Muscle layer of colon (tissue), 2 donors: Measurements from ENCODE around the gene GOLGA6A.
"Not testable (repeated sequence)": the region's sequence is repeated elsewhere in the genome, so short reads cannot be mapped to it uniquely, and the experiment has no call there.

Experiments used
- H3K27ac ChIP-seq: one replicate; pipeline ENCODE4 v1.7.0; 2013; ENCODE audit warnings: low read depth, mild to moderate bottlenecking, low read length, moderate library complexity
- H3K27me3 ChIP-seq, 2 donors: one replicate each; pipeline ENCODE4 v1.7.0; 2013; ENCODE audit warnings: low read length in 2 of 2, mild to moderate bottlenecking in 2 of 2; ENCODE audit not compliant: insufficient read depth in 2 of 2, control insufficient read depth in 1 of 2
- H3K36me3 ChIP-seq: one replicate; pipeline ENCODE4 v1.7.0; 2013; ENCODE audit warnings: mild to moderate bottlenecking, low read length; ENCODE audit not compliant: insufficient read depth
- H3K4me1 ChIP-seq: one replicate; pipeline ENCODE4 v1.7.0; 2013; ENCODE audit warnings: mild to moderate bottlenecking, low read length; ENCODE audit not compliant: insufficient read depth
- H3K4me3 ChIP-seq, 2 donors: one replicate each; pipeline ENCODE4 v1.7.0; 2013; ENCODE audit warnings: low read length in 2 of 2, low read depth in 1 of 2, mild to moderate bottlenecking in 1 of 2, moderate library complexity in 1 of 2
- H3K9ac ChIP-seq: one replicate; pipeline ENCODE4 v1.7.0; 2013; ENCODE audit warnings: low read length
- H3K9me3 ChIP-seq: one replicate; pipeline ENCODE4 v1.7.0; 2013; ENCODE audit warnings: mild to moderate bottlenecking, low read length
- donor health status: abdominal sarcoma.
- donor health status: Adenocarcinoma of cecum.

Gene GOLGA6A

DNA sequence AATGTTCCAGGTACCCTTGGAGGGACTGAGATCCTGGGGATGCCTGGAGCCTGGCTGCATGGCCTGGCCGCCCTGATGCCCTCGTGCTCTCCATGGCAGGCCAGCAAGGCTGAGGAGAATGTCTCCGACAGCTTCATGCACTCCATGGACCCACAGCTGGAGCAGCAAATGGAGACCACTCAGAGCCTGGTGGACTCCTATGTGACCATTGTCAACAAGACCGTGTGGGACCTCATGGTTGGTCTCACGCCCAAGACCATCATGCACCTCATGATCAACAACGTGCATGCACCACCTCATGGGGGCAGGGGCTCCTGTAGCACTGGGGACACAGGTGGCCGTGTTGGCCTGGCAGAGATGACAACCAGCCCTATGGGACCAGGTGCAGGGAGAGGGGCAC lies 19.7 kb downstream of the GOLGA6A start:
- H3K9me3 ChIP-seq: no peaks in the 10 kb centered on the region
- no peaks in the 10 kb centered on the region for H3K36me3 ChIP-seq
- H3K4me1 ChIP-seq: no peaks in the 10 kb centered on the region
- H3K27ac ChIP-seq: no peak overlapping the region
- no peaks in the 10 kb centered on the region for H3K27me3 ChIP-seq
- no peak overlapping the region for H3K4me3 ChIP-seq
- no peak overlapping the region for H3K9ac ChIP-seq

DNA sequence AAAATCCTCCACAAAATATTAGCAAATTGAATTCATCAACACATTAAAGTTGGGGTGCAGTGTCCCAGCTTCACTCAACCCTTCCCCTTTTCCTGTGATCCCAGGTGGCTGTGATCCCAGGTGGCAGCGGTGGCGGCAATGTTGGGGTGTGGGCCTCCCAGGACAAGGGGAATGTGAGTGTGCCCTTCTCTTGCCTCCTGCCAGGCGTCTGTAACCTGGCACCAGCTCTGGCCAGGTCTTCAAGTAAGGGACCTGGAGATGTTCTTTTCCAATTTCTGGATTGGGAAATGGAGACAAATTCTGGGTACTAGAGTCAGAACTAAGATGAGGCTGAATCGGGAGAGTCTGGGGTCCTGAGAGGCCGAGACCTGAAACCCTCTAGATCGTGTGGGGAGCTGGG lies 20.1 kb downstream of the GOLGA6A start:
- no peaks in the 10 kb centered on the region for H3K9me3 ChIP-seq
- no peaks in the 10 kb centered on the region for H3K36me3 ChIP-seq
- H3K27me3 ChIP-seq: no peaks in the 10 kb centered on the region
- no peak overlapping the region for H3K27ac ChIP-seq
- H3K4me1 ChIP-seq: no peaks in the 10 kb centered on the region
- no peak overlapping the region for H3K4me3 ChIP-seq
- H3K9ac ChIP-seq: no peak overlapping the region

DNA sequence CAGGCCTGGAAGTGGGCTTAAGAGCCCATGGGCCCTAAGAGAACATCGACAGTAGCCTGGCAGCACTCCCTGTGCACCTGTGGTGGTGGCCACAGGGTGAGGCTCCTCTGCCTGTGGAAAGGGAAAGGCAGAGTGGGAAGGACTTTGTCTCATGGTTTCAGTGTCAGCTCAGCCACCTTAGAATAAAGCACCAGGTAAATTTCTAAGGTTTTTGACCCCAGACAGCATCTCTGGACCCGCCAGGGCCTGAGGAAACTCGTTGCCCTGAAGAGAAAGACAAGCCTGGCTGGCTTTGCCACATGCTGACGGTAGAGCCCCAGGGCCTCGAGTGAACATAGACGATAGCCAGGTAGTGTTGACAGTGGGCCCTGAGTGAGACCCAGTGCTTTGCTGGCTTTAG lies 22.1 kb downstream of the GOLGA6A start:
- H3K9me3 ChIP-seq: no peaks in the 10 kb centered on the region
- no peak overlapping the region for H3K4me3 ChIP-seq
- no peaks in the 10 kb centered on the region for H3K4me1 ChIP-seq
- no peak overlapping the region for H3K27ac ChIP-seq
- H3K9ac ChIP-seq: no peak overlapping the region
- no peaks in the 10 kb centered on the region for H3K27me3 ChIP-seq
- no peaks in the 10 kb centered on the region for H3K36me3 ChIP-seq

DNA sequence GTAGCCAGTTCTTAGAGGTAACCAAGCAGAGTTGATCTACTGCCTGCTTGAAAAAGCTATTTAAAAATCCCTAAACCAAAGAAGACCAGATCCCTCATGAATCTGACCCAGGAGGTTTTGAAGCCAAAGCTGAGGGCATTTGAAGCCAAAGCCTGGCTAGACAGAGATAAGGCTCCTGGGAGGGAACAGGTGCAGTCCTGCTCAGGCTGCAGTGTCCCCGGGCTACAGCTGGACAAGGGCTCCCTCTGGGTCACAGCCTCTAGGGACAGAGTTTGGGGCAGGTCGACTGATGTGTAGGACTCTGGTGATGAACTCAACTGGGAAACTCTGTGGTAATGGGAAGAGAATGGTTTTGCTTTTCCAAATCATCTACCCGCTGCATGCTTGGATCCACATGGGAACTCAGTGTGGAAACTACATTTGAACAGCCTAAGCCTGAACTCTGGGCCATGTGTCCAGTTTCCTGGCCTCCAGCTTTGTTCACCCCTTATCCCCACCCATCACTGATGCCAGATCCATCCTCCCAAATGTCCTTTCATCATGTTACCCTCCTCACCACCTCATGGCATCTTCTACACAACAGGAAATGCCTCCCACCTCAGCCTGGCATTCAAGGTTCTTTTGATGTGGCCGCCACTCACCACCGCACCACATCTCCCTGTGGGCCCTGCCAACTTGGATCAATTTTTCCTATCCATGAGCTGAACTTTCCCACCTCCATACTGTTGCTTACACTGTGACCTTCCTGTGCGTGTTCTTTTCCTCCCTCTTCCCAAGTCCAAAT lies 23.1 kb downstream of the GOLGA6A start:
- H3K4me3 ChIP-seq, H3K9me3 ChIP-seq, H3K4me1 ChIP-seq, H3K9ac ChIP-seq, H3K36me3 ChIP-seq, H3K27ac ChIP-seq, H3K27me3 ChIP-seq: not testable (repeated sequence)

GRCh38 chr15:74056330-74056729 lies 26.0 kb downstream of the GOLGA6A start:
- peaks cover 19% of the 10 kb centered on the region for H3K4me1 ChIP-seq
- not testable (repeated sequence) for H3K9ac ChIP-seq, H3K9me3 ChIP-seq, H3K27me3 ChIP-seq, H3K27ac ChIP-seq, H3K36me3 ChIP-seq, H3K4me3 ChIP-seq

GRCh38 chr15:74055804-74056203 lies 26.5 kb downstream of the GOLGA6A start:
- Histone ChIP-seq H3K27ac (no peak overlapping the region), H3K27me3 (no peaks in the 10 kb centered on the region), H3K9me3 (no peaks in the 10 kb centered on the region), H3K9ac (no peak overlapping the region), H3K4me1 (peaks cover 24% of the 10 kb centered on the region), H3K4me3 (no peak overlapping the region), H3K36me3 (no peaks in the 10 kb centered on the region)

- H3K27ac ChIP-seq: no peak overlapping the region
- peaks cover 33% of the 10 kb centered on the region for H3K4me1 ChIP-seq
- H3K9me3 ChIP-seq: no peaks in the 10 kb centered on the region
- no peaks in the 10 kb centered on the region for H3K36me3 ChIP-seq
- no peak overlapping the region for H3K9ac ChIP-seq
- H3K4me3 ChIP-seq: peak overlapping the region in 1 of 2 donors; percentile 31
- no peaks in the 10 kb centered on the region for H3K27me3 ChIP-seq
These were observed 28.3 kb downstream of the GOLGA6A start for GRCh38 chr15:74053941-74054529.

- Histone ChIP-seq H3K4me3 (peak overlapping the region in 1 of 2 donors; percentile 16), H3K9me3 (no peaks in the 10 kb centered on the region), H3K36me3 (no peaks in the 10 kb centered on the region), H3K27ac (peak overlapping the region; percentile 44), H3K27me3 (no peaks in the 10 kb centered on the region), H3K9ac (no peak overlapping the region), H3K4me1 (peaks cover 33% of the 10 kb centered on the region)
These were observed 28.8 kb downstream of the GOLGA6A start for GRCh38 chr15:74053517-74053916.

DNA sequence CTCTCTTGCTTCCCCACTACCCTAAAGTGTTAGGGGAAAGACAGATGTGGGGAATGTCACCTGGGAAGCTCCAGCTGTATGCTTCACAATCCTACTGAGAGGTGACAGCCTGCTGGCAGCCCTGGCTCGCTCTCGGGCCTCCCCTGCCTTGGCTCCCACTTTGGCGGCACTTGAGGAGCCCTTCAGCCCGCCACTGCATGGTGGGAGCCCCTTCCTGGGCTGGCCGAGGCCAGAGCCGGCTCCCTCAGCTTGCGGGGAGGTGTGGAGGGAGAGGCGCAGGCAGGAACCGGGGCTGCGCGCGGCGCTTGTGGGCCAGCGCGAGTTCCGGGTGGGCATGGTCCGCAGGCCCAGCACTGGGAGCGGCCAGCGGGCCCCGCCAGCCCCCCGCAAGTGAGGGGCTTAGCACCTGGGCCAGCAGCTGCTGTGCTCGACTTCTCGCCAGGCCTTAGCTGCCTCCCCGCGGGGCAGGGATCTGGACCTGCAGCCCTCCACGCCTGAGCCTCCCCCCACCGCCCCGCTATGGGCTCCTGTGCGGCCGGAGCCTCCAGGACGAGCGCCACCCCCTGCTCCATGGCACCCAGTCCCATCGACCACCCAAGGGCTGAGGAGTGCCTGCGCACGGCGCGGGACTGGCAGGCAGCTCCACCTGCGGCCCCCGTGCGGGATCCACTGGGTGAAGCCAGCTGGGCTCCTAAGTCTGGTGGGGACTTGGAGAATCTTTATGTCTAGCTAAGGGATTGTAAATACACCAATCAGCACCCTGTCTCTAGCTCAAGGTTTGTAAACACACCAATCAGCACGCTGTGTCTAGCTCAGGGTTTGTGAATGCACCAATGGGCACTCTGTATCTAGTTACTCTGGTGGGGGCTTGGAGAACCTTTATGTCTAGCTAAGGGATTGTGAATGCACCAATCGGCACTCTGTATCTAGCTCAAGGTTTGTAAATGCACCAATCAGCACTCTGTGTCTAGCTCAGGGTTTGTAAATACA lies 29.8 kb downstream of the GOLGA6A start:
- H3K9ac ChIP-seq, H3K4me3 ChIP-seq, H3K36me3 ChIP-seq, H3K27me3 ChIP-seq, H3K27ac ChIP-seq, H3K9me3 ChIP-seq: not testable (repeated sequence)
- peaks cover 41% of the 10 kb centered on the region for H3K4me1 ChIP-seq

DNA sequence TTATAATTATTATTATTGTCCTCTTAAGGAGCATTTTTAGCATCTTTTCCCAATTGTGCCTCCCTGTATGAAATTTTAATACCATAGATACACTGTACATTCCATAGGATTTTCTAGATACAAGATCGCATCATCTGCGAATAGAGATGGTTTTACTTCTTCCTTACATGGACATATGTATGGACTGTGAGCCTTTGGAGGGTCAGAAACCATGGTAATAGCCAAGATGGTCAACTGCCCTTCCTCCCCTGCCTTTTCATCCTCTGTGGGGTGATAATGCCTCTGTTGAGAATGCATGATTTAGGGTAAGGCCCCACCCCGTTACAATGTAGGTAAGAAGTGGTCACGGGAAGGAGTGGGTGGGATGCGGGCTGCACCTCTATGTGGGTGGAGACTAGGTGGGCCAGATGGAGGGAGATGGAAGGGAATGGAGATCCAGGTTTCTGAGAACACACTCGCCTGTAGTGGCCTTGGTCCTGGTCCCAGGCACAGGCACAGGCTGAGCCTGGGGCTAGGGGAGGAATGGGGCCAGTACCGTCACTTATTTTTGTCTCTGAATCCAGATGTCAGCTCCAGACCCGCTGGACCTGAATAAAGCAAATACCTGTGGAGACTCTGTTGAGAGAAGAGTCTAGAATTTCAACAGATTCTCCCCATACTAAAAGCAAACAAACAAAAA lies 31.7 kb downstream of the GOLGA6A start:
- H3K27me3 ChIP-seq: no peaks in the 10 kb centered on the region
- peaks cover 41% of the 10 kb centered on the region for H3K4me1 ChIP-seq
- peaks cover 5% of the 10 kb centered on the region for H3K36me3 ChIP-seq
- H3K4me3 ChIP-seq: no peak overlapping the region
- H3K9me3 ChIP-seq: no peaks in the 10 kb centered on the region
- peak overlapping the region; percentile 8 for H3K9ac ChIP-seq
- no peak overlapping the region for H3K27ac ChIP-seq

DNA sequence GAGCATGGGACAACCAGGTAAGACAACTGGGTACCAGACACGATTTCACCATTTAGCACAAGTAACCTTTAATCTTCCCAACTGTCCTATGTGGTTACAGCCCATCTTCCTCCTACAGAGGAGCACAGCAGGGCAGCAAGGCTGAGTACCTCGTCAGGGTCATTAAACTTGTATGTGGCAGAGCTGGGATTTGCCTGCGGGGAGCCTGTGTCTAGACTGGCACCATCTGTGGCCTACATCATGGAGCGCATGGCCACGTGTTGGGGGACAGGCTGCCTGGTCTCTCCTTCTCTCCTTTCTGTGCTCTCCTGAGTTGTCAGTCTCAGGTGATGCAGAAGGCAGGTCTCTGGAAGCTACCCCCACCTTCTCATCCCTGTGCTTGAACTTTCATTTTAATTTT lies 32.2 kb downstream of the GOLGA6A start:
- H3K4me1 ChIP-seq: peaks cover 41% of the 10 kb centered on the region
- no peak overlapping the region for H3K4me3 ChIP-seq
- peaks cover 6% of the 10 kb centered on the region for H3K36me3 ChIP-seq
- no peak overlapping the region for H3K9ac ChIP-seq
- H3K9me3 ChIP-seq: no peaks in the 10 kb centered on the region
- no peaks in the 10 kb centered on the region for H3K27me3 ChIP-seq
- H3K27ac ChIP-seq: no peak overlapping the region
